GM18507 (cell line): ENCODE measurements around the gene MDM2.
A peak's percentile ranks its signal among the peaks of the same experiment; 100 is the strongest.

Experiments
- DNase-seq: peaks from one replicate; pipeline ENCODE4 v3.0.0; 2011; ENCODE audit warnings: low read depth; ENCODE audit not compliant: insufficient read length; ENCODE audit errors: extremely low spot score
- FAIRE-seq: peaks from 2 replicates; lab custom pipeline; 2011; peaks lifted over from hg19 to GRCh38; lab: Jason Lieb, UNC

Gene MDM2

DNA sequence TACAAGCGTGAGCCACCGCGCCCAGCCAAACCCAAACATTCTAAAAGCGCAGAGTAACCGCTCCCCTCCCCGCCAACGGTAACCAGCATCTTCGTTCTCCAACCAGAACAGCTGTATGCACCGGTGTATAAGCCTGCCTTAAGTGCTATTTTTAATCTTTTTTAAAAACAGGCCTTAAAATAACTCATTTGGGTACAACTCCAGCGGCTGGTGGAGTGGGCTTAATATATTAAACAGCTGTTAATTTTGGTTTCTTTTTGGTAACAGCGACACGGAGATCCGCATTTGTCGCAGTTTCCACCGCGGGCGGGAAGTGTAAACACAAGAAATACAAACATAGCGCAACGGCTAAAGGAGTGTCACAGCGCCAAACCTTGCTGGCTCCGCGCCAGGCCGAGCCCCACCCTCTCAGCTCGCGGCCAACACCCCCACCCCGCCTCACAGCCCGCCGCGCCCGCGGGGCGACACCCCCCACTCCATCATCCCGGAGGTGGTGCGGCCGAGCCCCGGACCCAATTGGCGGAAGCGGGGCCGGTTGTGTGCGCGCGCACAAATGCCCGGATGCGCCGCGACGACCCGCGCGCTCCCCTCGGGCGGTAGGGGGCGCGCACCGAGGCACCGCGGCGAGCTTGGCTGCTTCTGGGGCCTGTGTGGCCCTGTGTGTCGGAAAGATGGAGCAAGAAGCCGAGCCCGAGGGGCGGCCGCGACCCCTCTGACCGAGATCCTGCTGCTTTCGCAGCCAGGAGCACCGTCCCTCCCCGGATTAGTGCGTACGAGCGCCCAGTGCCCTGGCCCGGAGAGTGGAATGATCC, at the start of gene MDM2:
MDM2 (plus strand) TSS at position 602 of the 812 bp plus-strand sequence. CDS start 301 bp downstream, outside the sequence.
- DNase-seq (peak; percentile 86), FAIRE-seq (peak; percentile 95)

GRCh38 chr12:68759852-68760251, 48.1 kb upstream of the MDM2 start:
- FAIRE-seq: no peak
- no peak for DNase-seq

DNA sequence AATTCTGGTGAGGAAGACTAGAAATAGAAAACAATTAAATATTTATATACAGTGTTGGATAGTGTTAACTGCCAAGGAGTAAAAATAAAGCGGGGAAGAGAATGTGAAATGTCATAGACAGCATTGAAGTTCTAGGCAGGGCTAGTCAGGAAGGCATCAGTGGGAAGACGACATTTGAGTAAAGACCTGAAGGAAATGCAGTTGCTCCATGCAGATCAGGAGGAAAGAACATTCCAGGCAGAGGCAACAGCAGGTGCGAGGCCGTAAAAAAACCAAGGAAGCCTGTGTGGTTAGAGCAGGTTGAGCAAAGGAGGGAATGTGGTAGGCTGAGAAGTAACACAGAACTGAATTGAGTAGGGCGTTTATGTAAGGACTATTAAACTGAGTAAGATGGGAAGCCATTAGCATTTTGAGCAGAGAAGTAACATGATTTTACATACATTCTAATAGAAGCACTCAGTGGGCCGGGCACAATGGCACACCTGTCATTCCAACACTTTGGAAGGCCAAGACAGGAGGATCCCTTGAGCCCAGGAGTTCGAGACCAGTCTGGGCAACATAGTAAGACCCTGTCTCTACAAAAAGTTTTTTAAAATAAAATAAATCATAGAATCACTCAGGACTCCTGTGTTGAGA, 47.1 kb upstream of the MDM2 start:
- FAIRE-seq (no peak), DNase-seq (no peak)

GRCh38 chr12:68761442-68761812, 46.5 kb upstream of the MDM2 start:
- DNase-seq (no peak), FAIRE-seq (no peak)

- no peak for DNase-seq
- FAIRE-seq: no peak
Measured at GRCh38 chr12:68761901-68762630, 45.9 kb upstream of the MDM2 start.

GRCh38 chr12:68762691-68763090, 45.3 kb upstream of the MDM2 start:
- no peak for DNase-seq
- no peak for FAIRE-seq

DNA sequence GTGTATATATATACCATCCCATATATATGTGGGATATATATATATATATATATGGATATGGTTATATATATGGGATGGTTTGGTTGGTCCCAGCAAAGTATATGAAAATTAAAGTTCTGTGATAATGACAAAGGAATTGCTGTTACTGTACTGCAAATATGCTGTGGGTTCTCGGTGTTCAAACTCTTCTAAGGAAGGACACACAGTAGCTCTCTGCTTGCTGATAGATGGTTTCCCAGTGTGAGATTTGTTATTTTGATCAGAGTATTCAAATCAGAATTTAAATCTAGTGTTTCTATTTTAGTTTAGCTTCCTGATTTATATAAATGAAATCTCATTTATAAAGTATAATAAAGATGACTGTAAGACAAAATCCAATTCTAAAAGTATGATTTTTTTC, 42.3 kb upstream of the MDM2 start:
- DNase-seq: no peak
- FAIRE-seq: no peak

DNA sequence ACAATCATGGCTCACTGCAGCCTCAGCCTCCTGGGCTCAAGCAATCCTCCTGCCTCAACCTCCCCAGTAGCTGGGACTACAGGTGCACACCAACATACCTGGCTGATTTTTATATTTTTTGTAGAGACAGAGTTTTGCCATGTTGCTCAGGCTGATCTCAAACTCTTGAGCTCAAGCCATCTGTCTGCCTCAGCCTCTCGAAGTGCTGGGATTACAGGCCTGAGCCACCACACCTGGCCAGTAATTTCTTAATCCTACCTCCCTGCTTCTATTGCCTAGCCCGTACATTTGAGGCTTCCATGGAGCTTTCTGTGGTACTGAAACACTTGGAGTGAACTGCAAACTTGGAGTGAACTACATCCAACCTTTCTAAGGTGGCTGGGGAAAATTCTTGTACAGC, 41.3 kb upstream of the MDM2 start:
- DNase-seq (no peak), FAIRE-seq (no peak)

DNA sequence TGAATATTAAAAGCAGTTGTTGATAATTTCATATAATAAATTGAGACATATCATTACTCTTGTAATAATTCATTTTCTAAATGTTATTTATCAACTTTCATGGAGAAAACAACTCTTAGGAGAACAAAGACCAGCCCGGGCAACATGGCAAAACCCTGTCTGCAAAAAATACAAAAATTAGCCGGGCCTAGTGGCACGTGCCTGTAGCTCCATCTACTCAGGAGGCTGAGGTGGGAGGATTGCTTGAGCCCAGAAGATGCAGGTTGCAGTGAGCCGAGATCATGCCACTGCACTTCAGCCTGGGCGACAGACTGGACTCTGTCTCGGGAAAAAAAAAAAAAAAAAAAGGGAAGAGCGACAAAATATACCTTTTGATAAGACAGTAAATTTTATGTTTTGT, 40.8 kb upstream of the MDM2 start:
- FAIRE-seq (no peak), DNase-seq (no peak)

GRCh38 chr12:68768431-68768939, 39.5 kb upstream of the MDM2 start:
- FAIRE-seq: no peak

GRCh38 chr12:68769941-68770340, 38.0 kb upstream of the MDM2 start:
- DNase-seq: no peak
- no peak for FAIRE-seq

More at GRCh38 chr12:68768431-68768939, 39.5 kb upstream of the MDM2 start:
- no peak for DNase-seq

DNA sequence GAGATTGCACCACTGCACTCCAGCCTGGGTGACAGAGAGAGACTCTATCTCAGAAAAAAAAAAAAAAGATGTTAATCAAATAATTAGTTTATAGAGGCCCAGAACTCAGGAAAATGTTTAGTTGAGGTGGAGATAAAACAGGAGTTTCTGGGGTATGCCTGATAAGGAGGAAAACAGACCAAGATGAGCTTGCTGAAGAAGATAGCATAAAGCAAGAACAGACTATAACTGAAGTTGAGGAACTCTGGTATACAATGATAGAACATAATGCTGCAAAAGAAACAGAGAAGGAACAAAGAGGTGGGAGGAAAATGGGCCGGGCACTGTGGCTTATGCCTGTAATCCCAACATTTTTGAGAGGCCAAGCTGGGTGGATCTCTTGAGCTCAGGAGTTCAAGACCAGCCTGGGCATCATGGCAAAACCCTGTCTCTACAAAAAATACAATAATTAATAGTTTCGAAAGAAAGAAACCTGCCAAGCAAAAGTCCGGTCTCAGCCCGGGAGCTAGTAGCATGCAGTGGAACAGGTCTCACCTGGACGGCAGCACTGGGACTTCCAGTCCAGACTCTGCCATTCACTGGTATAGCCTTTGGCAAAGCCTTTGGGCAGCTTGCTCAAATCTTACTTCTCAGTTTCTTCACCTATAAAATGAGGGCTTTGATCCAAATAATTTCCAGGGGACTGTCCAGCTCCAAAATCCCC, 36.6 kb upstream of the MDM2 start:
- no peak for DNase-seq
- FAIRE-seq: no peak

DNA sequence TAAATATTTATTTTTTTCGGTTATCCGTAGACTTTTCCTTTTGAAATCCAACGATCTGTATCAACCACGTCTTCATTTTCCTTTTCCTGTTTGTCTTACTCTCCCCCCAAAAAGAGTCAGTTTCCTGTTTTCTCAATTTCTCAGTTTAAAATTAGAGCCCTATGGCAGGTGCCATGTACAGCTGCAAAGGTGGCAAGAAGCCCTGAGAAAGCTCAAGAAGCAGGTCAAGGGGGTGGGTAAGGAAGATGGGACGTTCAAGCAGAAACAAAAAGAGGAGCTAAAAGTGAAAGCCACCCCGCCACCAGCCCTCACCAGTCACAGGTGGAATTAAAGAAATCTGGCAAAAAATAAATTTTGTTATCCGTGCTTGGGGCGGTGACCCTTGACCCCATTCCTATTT, 35.3 kb upstream of the MDM2 start:
- DNase-seq (no peak), FAIRE-seq (peak; percentile 46)

- FAIRE-seq: no peak
Measured at GRCh38 chr12:68773582-68773981, 34.4 kb upstream of the MDM2 start.

GRCh38 chr12:68775121-68775630, 32.8 kb upstream of the MDM2 start:
- DNase-seq: no peak
- no peak for FAIRE-seq

More at GRCh38 chr12:68773582-68773981, 34.4 kb upstream of the MDM2 start:
- no peak for DNase-seq

DNA sequence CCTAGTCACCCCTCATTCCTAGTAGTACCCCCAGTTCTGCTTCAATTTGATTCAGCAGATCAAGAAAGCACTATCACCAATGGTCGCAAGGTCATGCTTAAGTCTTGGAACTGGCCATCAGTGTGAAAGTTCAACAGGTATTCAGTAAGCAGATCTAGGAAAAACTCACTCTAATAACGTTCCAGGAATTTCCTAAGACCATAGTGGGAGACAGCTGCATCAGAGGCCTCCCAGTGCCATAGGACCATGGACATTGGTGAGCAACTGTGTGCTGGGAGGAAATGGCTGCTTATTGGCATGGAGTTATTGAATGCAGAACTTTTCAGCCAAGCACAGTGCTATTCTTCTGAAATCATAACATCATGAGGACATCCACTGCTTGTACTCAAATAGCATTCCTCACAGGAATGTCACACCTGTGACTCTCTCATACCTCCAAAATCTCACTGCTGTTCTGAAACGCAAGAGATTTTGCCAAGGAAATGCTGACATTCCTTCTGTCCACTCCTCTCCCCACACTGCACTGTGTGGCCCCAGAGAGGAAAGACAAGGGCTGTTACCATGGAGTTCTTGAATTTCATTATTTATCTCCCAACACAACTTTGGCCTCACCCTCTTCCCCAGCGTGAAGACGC, 30.9 kb upstream of the MDM2 start:
- FAIRE-seq: no peak
- DNase-seq: no peak

DNA sequence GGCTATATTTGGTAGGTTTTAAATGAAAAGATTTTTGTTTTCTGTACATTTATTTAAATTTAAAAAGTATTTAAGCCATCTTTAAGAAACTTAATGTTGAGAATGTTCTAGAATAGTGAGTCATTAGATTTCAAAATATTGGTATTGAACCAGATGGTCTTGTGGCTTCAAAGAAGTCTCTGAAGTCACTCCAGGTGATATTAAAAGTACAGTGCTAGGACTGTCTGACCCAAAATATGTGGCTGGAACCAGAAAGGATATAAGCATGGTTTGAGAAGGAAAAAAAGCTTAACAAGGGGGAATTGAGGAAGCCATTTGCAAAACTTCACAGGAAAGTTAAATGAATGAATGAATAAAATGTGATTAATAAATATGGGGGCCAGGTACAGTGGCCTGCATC, 28.7 kb upstream of the MDM2 start:
- DNase-seq (no peak), FAIRE-seq (no peak)

- no peak for FAIRE-seq
- DNase-seq: no peak
Measured at GRCh38 chr12:68780731-68781130, 27.2 kb upstream of the MDM2 start.

GRCh38 chr12:68781728-68782127, 26.2 kb upstream of the MDM2 start:
- FAIRE-seq (no peak), DNase-seq (no peak)
